Left ventricle myocardium inferior (tissue), 1 donor: Measurements from ENCODE around the gene PYGB. TPM values are rescaled to one million over a fixed set of nuclear protein-coding genes. Genes with fewer than 3 reads are reported as not detected.
A peak's percentile ranks its signal among the peaks of the same experiment; 100 is the strongest.
"Not testable (repeated sequence)": the region's sequence is repeated elsewhere in the genome, so short reads cannot be mapped to it uniquely, and the experiment has no call there.

Experiments
- DNase-seq: peaks from one replicate; pipeline ENCODE4 v3.0.0-alpha.2; 2020
- H3K27ac ChIP-seq: fragments of 200-600 bp; replicated peaks from 2 replicates; pipeline ENCODE4 v1.8.0; 2021
- H3K27me3 ChIP-seq: fragments of 200-600 bp; 2 replicates; pipeline ENCODE4 v1.8.0; 2021; ENCODE audit warnings: low read depth
- H3K36me3 ChIP-seq: fragments of 200-600 bp; 2 replicates; pipeline ENCODE4 v1.8.0; 2021
- H3K4me1 ChIP-seq: fragments of 200-600 bp; 2 replicates; pipeline ENCODE4 v1.8.0; 2021
- H3K4me3 ChIP-seq: fragments of 200-600 bp; 2 replicates; pipeline ENCODE4 v1.8.0; 2021; ENCODE audit warnings: mild to moderate bottlenecking, moderate library complexity
- H3K9me3 ChIP-seq: fragments of 200-600 bp; replicated peaks from 2 replicates; pipeline ENCODE4 v1.8.0; 2021
- intact Hi-C: fragments of 100-400 bp; cut with micrococcal nuclease; formaldehyde crosslinking; loops from one replicate; pipeline ENCODE4 v1.11.0; 2022
- total RNA-seq: library from RNA; stranded (reverse); fragmentation: NEBNext Ultra II Directional; extraction: Animal tissue kit (Norgen Biotek cat#: 25700); gene quantifications from one replicate; pipeline ENCODE4 v1.2.1, GENCODE V29; 2021
- TF ChIP-seq, protein P1 (sequence below): fragments of 200-600 bp; IDR thresholded peaks from 2 replicates; pipeline ENCODE4 v1.8.0; 2021; ENCODE audit warnings: antibody characterized with exemption, mild to moderate bottlenecking, borderline replicate concordance
- donor health status: DM: no; HTN: yes; CAD: no; lungs with severe emphysema.

Gene PYGB
- total RNA-seq, 1 donor from 2014 or later, result 218 TPM

DNA sequence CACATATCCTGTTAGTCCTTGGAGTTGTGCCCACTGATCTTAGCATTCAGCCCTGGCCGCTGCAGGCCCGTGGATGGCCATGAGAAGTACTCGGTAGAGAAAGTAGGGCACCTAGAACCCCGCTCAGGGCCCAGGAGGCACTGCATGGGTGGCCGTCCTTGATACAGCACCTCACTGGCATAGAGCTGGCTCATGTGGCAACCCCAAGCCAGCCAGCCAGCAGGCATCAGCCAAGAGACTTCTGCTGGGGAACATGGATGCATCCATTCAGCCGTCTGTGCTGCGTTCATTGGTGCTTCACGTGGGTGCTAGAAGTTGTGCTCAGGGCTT lies 10.6 kb downstream of the PYGB start:
- intact Hi-C loops, result no loop called here

DNA sequence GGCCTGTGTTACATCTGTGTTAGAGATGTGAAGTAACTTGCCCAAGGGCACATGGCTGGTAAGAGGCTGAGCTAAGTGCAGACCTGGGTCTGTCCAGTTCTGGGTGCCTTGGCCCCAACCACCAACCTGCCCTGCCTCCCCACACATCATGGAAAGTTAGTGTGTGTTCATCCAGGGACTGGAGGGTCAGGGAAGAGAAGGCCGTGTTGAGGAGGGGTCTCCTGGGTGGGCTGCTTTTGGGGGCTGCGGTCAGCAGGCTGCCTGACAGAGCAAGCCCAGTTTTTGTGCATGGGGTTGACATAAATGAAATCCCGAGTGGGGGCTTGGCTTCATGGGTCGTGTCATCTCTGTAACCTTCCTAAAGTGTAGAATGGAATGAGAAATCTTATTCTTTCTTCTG lies 10.9 kb downstream of the PYGB start:
- Histone ChIP-seq H3K4me1 (peaks cover 57% of the 10 kb centered on the region), H3K36me3 (peaks cover 47% of the 10 kb centered on the region), H3K27me3 (no peaks in the 10 kb centered on the region), H3K9me3 (no peaks in the 10 kb centered on the region), H3K27ac (peak overlapping the region; percentile 97), H3K4me3 (no peak overlapping the region)
- intact Hi-C loops, result no loop called here
- TF ChIP-seq, protein P1, sequence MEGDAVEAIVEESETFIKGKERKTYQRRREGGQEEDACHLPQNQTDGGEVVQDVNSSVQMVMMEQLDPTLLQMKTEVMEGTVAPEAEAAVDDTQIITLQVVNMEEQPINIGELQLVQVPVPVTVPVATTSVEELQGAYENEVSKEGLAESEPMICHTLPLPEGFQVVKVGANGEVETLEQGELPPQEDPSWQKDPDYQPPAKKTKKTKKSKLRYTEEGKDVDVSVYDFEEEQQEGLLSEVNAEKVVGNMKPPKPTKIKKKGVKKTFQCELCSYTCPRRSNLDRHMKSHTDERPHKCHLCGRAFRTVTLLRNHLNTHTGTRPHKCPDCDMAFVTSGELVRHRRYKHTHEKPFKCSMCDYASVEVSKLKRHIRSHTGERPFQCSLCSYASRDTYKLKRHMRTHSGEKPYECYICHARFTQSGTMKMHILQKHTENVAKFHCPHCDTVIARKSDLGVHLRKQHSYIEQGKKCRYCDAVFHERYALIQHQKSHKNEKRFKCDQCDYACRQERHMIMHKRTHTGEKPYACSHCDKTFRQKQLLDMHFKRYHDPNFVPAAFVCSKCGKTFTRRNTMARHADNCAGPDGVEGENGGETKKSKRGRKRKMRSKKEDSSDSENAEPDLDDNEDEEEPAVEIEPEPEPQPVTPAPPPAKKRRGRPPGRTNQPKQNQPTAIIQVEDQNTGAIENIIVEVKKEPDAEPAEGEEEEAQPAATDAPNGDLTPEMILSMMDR, result no peak
- DNase-seq, result no peak

More for the DNA sequence above, 10.6 kb downstream of the PYGB start:
- H3K9me3 ChIP-seq, result no peaks in the 10 kb centered on the region
- peaks cover 61% of the 10 kb centered on the region for H3K4me1 ChIP-seq
- H3K27ac ChIP-seq, result peak overlapping the region; percentile 97
- no peak overlapping the region for H3K4me3 ChIP-seq
- TF ChIP-seq, protein P1, result no peak
- DNase-seq, result no peak
- no peaks in the 10 kb centered on the region for H3K27me3 ChIP-seq
- H3K36me3 ChIP-seq, result peaks cover 47% of the 10 kb centered on the region

DNA sequence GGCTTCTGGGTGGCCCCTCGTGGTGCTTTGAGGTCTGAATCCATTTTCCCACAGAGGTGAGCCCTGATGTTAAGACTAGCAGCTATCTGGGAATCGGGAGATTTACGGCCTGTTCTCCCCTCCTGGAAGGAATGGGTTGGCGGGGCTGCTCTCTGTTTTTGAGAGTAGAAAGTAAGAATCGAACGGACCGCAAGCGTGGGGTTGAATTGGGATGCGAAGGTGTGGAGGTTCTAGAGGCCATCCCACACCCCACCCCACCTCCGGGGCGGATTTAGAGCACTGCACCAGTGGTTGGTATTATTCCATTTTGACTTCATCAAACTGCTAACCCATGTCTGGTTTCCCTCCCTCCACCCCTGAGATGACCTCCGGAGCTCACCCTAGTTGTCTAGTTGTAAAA lies 11.5 kb downstream of the PYGB start:
- Histone ChIP-seq H3K9me3 (no peaks in the 10 kb centered on the region), H3K27me3 (no peaks in the 10 kb centered on the region), H3K4me1 (peaks cover 55% of the 10 kb centered on the region), H3K27ac (no peak overlapping the region), H3K36me3 (peaks cover 47% of the 10 kb centered on the region), H3K4me3 (no peak overlapping the region)
- DNase-seq, result no peak
- intact Hi-C loops, result no loop called here
- TF ChIP-seq, protein P1, result no peak

DNA sequence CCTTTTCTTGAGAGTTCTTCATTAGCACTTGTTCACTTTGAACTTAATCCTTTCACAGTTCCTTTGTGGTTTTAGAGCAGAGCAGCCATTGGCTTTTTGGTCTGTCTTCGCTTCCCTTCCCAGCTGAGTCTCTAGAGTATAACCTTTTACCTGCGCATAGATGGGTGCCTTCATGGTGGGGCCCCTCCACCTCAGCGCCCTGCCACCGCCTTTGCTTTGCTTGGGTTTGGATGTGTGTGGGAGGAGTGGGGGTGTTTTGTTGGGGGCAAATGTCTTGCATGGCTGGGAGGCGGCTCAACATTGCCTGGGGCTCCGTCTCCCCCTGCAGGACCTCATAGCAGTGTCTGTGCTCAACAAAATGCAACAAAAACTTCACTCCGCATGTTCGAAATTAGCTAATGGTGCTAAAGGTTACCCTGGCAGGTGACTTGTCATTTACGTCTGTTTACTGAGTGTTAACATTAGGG lies 11.9 kb downstream of the PYGB start:
- Histone ChIP-seq H3K4me1 (peaks cover 52% of the 10 kb centered on the region), H3K27me3 (no peaks in the 10 kb centered on the region), H3K4me3 (no peak overlapping the region), H3K36me3 (peaks cover 47% of the 10 kb centered on the region), H3K27ac (no peak overlapping the region), H3K9me3 (no peaks in the 10 kb centered on the region)
- no peak for DNase-seq
- TF ChIP-seq, protein P1, result no peak
- intact Hi-C loops, result no loop called here

DNA sequence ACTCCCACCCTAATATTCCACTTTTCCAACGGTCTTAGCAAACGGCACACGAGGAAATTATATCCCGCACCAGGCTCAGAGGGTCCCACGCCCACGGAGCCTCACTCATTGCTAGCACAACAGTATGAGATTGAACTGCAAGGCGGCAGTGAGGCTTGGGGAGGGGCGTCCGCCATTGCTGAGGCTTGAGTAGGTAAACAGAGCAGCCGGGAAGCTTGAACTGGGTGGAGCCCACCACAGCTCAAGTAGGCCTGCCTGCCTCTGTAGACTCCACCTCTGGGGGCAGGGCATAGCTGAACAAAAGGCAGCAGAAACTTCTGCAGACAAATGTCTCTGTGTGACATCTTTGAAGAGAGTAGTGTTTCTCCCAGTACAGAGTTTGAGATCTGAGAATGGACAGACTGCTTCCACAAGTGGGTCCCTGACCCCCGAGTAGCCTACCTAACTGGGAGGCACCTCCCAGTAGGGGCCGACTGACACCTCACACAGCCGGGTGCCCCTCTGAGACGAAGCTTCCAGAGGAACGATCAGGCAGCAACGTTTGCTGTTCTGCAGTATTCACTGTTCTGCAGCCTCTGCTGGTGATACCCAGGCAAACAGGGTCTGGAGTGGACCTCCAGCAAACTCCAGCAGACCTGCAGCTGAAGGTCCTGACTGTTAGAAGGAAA lies 13.0 kb downstream of the PYGB start:
- Histone ChIP-seq H3K4me1 (peaks cover 42% of the 10 kb centered on the region), H3K36me3 (peaks cover 46% of the 10 kb centered on the region)
- DNase-seq, H3K27ac ChIP-seq, H3K4me3 ChIP-seq, H3K9me3 ChIP-seq, intact Hi-C loops, H3K27me3 ChIP-seq: not testable (repeated sequence)

DNA sequence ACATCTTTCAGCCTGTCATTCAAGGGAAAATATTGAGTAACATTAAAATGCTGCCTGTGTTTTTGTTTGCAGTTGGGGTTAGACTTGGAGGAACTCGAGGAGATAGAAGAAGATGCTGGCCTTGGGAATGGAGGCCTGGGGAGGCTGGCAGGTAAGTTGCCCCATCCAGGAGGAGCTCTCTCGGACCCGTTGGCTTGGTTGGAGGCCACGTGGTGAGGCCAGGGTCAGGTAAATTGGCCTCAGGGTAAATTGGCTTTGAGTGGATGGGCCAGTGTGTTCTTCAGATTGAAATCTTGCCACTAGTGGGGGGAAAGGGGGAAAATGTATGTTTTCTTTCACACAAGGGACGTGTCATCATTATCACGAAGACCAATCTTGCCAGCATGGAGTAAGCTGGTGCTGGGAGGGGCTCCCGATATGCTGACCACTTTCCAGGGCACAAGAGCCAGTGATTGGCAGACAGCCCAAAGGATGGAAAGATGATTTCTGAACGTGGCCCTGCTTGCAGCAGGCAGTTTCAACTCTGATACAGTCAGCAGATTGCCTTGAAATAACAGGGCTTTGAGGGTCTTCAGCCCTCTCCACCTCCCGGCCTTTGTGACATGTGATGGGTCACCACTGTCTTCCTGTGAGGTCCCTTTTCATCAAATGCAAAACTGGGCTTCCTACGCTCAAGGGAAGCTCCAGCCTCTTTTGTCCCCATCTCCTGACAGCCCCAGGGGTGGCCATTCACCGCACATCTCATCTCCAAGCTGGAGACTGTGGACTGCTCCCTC lies 21.4 kb downstream of the PYGB start:
- TF ChIP-seq, protein P1, result no peak
- Histone ChIP-seq H3K27me3 (no peaks in the 10 kb centered on the region), H3K27ac (no peak overlapping the region), H3K4me3 (no peak overlapping the region), H3K4me1 (peaks cover 54% of the 10 kb centered on the region), H3K36me3 (peaks cover 65% of the 10 kb centered on the region), H3K9me3 (no peaks in the 10 kb centered on the region)
- DNase-seq, result no peak
- intact Hi-C loops, result no loop called here
